ENCODE results near the gene MYO1G.

The MYO1G gene

DNA sequence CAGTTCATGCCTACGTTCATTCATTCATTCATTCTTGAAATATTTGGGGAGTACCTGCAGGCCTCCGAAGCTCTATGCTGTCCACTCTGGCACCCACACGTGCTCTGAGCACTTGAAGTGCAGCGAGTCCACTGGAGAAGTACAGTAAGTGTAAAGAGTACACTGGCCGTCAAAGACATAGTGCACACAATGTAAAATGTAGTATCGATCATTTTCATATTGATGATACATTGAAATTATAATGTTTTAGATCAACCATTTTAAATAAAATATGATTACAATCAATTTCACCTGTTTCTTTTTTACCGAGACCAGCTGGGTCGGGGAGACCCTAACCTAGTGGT, 56.5 kb downstream of the MYO1G start:
- Histone ChIP-seq H2AFZ (ENCODE audit: low read length) (no peak overlapping the region; the same call in 1 of the 2 replicates), H3K9ac (ENCODE audit: low read depth, low read length, poor library complexity, severe bottlenecking) (no peak overlapping the region), H3K27me3 (ENCODE audit: insufficient read depth, low read length, poor library complexity, severe bottlenecking) (no peaks in the 10 kb centered on the region), H3K9me2 (replicated peaks; ENCODE audit: low read depth, low read length) (no peaks in the 10 kb centered on the region), H3K79me2 (ENCODE audit: insufficient read depth, low read length) (no peaks in the 10 kb centered on the region), H4K20me1 (ENCODE audit: insufficient read depth, low read length, poor library complexity, severe bottlenecking) (no peaks in the 10 kb centered on the region), H3K4me2 (ENCODE audit: low read depth, low read length, poor library complexity, severe bottlenecking) (no peak overlapping the region), H3K4me1 (ENCODE audit: insufficient read depth, low read length, poor library complexity, severe bottlenecking) (no peaks in the 10 kb centered on the region), H3K36me3 (ENCODE audit: insufficient read depth, low read length) (no peaks in the 10 kb centered on the region), H3F3A (ENCODE audit: low read depth) (no peaks in the 10 kb centered on the region), H3K9me3 (ENCODE audit: insufficient read depth, low read depth, low read length) (no peaks in the 10 kb centered on the region), H3K4me3 (ENCODE audit: low read length, poor library complexity, severe bottlenecking) (no peak overlapping the region)
- TF ChIP-seq, protein P1, sequence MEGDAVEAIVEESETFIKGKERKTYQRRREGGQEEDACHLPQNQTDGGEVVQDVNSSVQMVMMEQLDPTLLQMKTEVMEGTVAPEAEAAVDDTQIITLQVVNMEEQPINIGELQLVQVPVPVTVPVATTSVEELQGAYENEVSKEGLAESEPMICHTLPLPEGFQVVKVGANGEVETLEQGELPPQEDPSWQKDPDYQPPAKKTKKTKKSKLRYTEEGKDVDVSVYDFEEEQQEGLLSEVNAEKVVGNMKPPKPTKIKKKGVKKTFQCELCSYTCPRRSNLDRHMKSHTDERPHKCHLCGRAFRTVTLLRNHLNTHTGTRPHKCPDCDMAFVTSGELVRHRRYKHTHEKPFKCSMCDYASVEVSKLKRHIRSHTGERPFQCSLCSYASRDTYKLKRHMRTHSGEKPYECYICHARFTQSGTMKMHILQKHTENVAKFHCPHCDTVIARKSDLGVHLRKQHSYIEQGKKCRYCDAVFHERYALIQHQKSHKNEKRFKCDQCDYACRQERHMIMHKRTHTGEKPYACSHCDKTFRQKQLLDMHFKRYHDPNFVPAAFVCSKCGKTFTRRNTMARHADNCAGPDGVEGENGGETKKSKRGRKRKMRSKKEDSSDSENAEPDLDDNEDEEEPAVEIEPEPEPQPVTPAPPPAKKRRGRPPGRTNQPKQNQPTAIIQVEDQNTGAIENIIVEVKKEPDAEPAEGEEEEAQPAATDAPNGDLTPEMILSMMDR (conservative IDR thresholded peaks at IDR 0.05; ENCODE audit: low read length), result no peak
- no peak for TF ChIP-seq EZH2phosphoT487 (IDR thresholded peaks at IDR 0.05; ENCODE audit: borderline replicate concordance)

DNA sequence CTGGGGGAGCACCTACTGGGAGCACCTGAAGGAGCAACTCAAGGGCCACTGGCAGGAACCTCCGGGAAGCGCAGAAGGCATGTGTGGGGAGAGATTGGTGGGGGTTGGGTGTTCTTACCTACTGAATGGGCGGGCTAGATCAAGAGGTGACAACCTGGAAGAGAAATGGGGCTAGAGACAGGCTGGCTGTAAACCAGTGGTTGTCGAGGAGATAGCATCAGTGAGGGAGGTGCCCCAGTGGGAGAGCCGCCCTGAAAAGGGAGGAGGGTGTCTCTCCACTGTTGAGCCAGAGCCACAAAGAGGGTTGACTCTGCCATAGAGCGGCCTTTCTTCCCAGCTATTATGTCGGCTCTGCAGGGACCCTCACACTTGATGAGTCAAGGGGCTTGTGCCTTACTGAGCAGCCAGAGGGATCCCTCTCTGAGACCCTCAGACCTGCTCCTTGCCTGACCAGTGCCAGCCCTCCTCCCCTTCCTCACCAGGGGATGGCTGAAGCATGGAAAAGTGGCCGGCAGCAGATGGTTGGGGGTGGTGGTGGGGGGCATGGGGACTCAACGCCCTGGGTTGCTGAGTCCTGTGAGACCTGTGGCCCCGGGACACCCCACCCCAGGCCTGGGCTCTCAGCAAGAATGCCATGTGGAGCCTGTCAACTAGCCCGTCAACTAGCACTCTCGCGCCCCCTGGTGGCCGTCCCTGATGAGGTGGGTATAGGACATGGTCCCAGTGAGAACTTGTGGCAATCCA, 57.0 kb downstream of the MYO1G start:
- Histone ChIP-seq H3F3A (ENCODE audit: low read depth) (no peaks in the 10 kb centered on the region), H3K9ac (ENCODE audit: low read depth, low read length, poor library complexity, severe bottlenecking) (no peak overlapping the region), H3K4me2 (ENCODE audit: low read depth, low read length, poor library complexity, severe bottlenecking) (no peak overlapping the region), H3K79me2 (ENCODE audit: insufficient read depth, low read length) (no peaks in the 10 kb centered on the region), H3K4me1 (ENCODE audit: insufficient read depth, low read length, poor library complexity, severe bottlenecking) (no peaks in the 10 kb centered on the region), H2AFZ (ENCODE audit: low read length) (peak overlapping the region; percentile 77), H3K36me3 (ENCODE audit: insufficient read depth, low read length) (no peaks in the 10 kb centered on the region), H3K4me3 (ENCODE audit: low read length, poor library complexity, severe bottlenecking) (no peak overlapping the region), H3K27me3 (ENCODE audit: insufficient read depth, low read length, poor library complexity, severe bottlenecking) (no peaks in the 10 kb centered on the region), H3K9me3 (ENCODE audit: insufficient read depth, low read depth, low read length) (no peaks in the 10 kb centered on the region), H4K20me1 (ENCODE audit: insufficient read depth, low read length, poor library complexity, severe bottlenecking) (no peaks in the 10 kb centered on the region), H3K9me2 (replicated peaks; ENCODE audit: low read depth, low read length) (no peaks in the 10 kb centered on the region)
- TF ChIP-seq EZH2phosphoT487 (IDR thresholded peaks at IDR 0.05; ENCODE audit: borderline replicate concordance), result no peak
- TF ChIP-seq, protein P1 (conservative IDR thresholded peaks at IDR 0.05; ENCODE audit: low read length), result peak; percentile 92

DNA sequence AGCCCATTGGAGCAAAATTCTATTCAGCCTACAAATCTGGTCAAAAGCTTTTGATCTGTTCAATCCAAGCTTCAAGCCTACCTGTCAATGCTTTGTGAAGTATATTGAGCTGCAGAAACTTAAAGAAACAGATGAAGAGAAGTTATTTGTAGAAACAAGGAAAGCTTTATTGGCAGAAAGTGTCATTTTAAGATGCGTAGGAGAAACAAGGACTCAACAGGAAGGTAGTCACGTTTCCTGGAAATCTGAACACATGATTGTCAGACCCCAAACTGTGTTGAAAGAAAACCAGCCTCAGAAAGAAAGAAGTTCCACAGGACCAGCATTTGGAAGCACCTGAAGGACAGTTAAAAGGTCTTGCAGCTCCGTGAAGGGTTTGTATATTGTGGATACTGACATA, 58.7 kb downstream of the MYO1G start:
- Histone ChIP-seq H3K27me3 (ENCODE audit: insufficient read depth, low read length, poor library complexity, severe bottlenecking) (no peaks in the 10 kb centered on the region), H3F3A (ENCODE audit: low read depth) (no peaks in the 10 kb centered on the region)
- TF ChIP-seq EZH2phosphoT487 (IDR thresholded peaks at IDR 0.05; ENCODE audit: borderline replicate concordance), result no peak
- TF ChIP-seq, protein P1 (conservative IDR thresholded peaks at IDR 0.05; ENCODE audit: low read length), result no peak

More for the DNA sequence above, 58.7 kb downstream of the MYO1G start:
- Histone ChIP-seq H2AFZ (ENCODE audit: low read length) (no peak overlapping the region), H3K9ac (ENCODE audit: low read depth, low read length, poor library complexity, severe bottlenecking) (no peak overlapping the region), H3K9me3 (ENCODE audit: insufficient read depth, low read depth, low read length) (no peaks in the 10 kb centered on the region), H3K4me2 (ENCODE audit: low read depth, low read length, poor library complexity, severe bottlenecking) (no peak overlapping the region), H3K79me2 (ENCODE audit: insufficient read depth, low read length) (no peaks in the 10 kb centered on the region), H3K4me3 (ENCODE audit: low read length, poor library complexity, severe bottlenecking) (no peak overlapping the region), H3K9me2 (replicated peaks; ENCODE audit: low read depth, low read length) (no peaks in the 10 kb centered on the region), H3K4me1 (ENCODE audit: insufficient read depth, low read length, poor library complexity, severe bottlenecking) (no peaks in the 10 kb centered on the region), H3K36me3 (ENCODE audit: insufficient read depth, low read length) (no peaks in the 10 kb centered on the region), H4K20me1 (ENCODE audit: insufficient read depth, low read length, poor library complexity, severe bottlenecking) (no peaks in the 10 kb centered on the region)

Data from Loucy (cell line).